Fibroblast of mammary gland (primary cell): ENCODE data around the gene PRKAR1A.

Experiments
- DNase-seq: peaks from one replicate; pipeline ENCODE4 v3.0.0-alpha.2; 2010; ENCODE audit warnings: low read depth
- H3K4me3 ChIP-seq: 2 replicates; pipeline ENCODE4 v1.5.1; 2011; ENCODE audit warnings: low read depth, mild to moderate bottlenecking, low read length, moderate library complexity; ENCODE audit not compliant: control insufficient read depth
- TF ChIP-seq, protein P1 (sequence below): conservative IDR thresholded peaks from 2 replicates; pipeline ENCODE4 v1.5.1; 2011; ENCODE audit warnings: low read depth, low read length, inconsistent platforms; ENCODE audit not compliant: control insufficient read depth, insufficient read depth

PRKAR1A gene

DNA sequence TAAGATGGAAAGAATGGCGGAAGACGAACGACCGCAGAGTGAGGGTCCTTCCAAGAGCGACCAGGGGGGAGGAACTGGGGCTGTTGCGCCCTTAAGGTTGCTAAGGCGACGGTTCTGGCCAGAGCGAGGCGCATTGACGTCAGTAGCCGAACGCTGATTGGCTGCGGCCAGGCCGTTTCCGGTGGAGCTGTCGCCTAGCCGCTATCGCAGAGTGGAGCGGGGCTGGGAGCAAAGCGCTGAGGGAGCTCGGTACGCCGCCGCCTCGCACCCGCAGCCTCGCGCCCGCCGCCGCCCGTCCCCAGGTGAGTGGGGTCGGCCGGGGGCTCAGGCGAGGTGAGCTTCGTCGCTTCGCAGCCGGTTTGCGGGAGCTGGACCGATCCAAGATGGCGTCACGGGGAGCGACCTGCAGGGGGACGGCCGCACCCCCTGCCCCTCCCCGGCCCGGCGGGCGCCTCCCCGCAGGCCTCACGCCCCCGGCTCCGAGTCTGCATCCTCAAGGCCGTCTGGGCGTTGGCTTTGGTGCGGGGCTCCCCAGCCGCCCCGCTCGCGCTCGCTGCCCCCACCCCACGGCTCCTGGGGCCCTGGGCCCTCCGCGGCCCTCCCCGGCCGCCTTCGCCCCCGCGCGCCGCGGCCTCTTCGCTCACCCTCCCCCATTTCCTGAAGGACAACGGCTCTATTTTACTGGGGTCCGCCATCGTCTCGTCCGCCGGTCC lies at the start of gene PRKAR1A:
Gene PRKAR1A, plus strand, starts transcription at position 184 of the 713 bp plus-strand sequence. CDS start 2,970 bp downstream, outside the sequence.
- DNase-seq, result peak; percentile 94
- TF ChIP-seq, protein P1, sequence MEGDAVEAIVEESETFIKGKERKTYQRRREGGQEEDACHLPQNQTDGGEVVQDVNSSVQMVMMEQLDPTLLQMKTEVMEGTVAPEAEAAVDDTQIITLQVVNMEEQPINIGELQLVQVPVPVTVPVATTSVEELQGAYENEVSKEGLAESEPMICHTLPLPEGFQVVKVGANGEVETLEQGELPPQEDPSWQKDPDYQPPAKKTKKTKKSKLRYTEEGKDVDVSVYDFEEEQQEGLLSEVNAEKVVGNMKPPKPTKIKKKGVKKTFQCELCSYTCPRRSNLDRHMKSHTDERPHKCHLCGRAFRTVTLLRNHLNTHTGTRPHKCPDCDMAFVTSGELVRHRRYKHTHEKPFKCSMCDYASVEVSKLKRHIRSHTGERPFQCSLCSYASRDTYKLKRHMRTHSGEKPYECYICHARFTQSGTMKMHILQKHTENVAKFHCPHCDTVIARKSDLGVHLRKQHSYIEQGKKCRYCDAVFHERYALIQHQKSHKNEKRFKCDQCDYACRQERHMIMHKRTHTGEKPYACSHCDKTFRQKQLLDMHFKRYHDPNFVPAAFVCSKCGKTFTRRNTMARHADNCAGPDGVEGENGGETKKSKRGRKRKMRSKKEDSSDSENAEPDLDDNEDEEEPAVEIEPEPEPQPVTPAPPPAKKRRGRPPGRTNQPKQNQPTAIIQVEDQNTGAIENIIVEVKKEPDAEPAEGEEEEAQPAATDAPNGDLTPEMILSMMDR, result no peak
- peak within 1 kb of the TSS; percentile 80 for H3K4me3 ChIP-seq

- TF ChIP-seq, protein P1, result no peak
- DNase-seq, result no peak
- H3K4me3 ChIP-seq, result no peak overlapping the region
These were observed 48.8 kb upstream of the PRKAR1A start for GRCh38 chr17:68463211-68464019.

DNA sequence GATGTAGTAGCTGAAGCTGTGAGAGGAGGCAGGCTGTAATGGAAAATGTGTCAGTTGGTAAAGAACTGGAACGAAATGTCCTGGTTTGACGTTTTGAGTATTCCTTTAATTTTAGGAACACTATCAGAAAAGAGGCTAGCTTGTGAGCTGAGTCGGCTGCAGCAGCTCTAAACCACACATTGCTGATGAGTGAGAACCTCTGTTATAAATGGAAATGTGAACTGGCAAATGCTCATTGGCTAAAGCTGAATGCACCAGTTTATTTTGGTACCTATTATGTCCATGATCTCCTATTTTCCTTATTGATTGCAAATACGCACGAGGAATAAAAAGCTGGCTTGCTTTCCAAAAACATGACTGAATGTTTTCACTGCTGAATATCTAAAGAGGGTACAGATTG lies 43.9 kb upstream of the PRKAR1A start:
- peak; percentile 34 for DNase-seq
- TF ChIP-seq, protein P1, result no peak
- no peak overlapping the region for H3K4me3 ChIP-seq

- TF ChIP-seq, protein P1, result no peak
- no peak overlapping the region for H3K4me3 ChIP-seq
- no peak for DNase-seq
These were observed 43.4 kb upstream of the PRKAR1A start for GRCh38 chr17:68468788-68469187.

GRCh38 chr17:68470961-68471360 lies 41.3 kb upstream of the PRKAR1A start:
- TF ChIP-seq, protein P1, result no peak
- no peak for DNase-seq
- H3K4me3 ChIP-seq, result no peak overlapping the region

- TF ChIP-seq, protein P1, result no peak
- no peak overlapping the region for H3K4me3 ChIP-seq
- DNase-seq, result no peak
These were observed 31.3 kb upstream of the PRKAR1A start for GRCh38 chr17:68480885-68481284.
